Trophoblast cell (in vitro differentiated cells and primary cell): ENCODE measurements around the gene MXD3.

ENCODE experiments used
- DNase-seq, 2 donors: peaks; one replicate each; pipeline ENCODE4 v3.0.0-alpha.2; 2016
- H2AFZ ChIP-seq: 2 replicates; pipeline ENCODE4 v1.6.1; 2013; ENCODE audit warnings: low read length, moderate library complexity, mild to moderate bottlenecking; ENCODE audit not compliant: insufficient read depth, poor library complexity
- H2AK5ac ChIP-seq: 2 replicates; pipeline ENCODE4 v1.6.1; 2013; ENCODE audit warnings: mild to moderate bottlenecking, low read length
- H2BK120ac ChIP-seq: 2 replicates; pipeline ENCODE4 v1.6.1; 2013; ENCODE audit warnings: low read length, mild to moderate bottlenecking, moderate library complexity; ENCODE audit not compliant: insufficient read depth, poor library complexity
- H2BK12ac ChIP-seq: 2 replicates; pipeline ENCODE4 v1.6.1; 2013; ENCODE audit warnings: mild to moderate bottlenecking, low read length, moderate library complexity
- H2BK5ac ChIP-seq: 2 replicates; pipeline ENCODE4 v1.6.1; 2013; ENCODE audit warnings: low read length, low read depth, moderate library complexity, mild to moderate bottlenecking; ENCODE audit not compliant: poor library complexity
- H3K14ac ChIP-seq: 2 replicates; pipeline ENCODE4 v1.6.1; 2013; ENCODE audit warnings: mild to moderate bottlenecking, low read length
- H3K18ac ChIP-seq: 2 replicates; pipeline ENCODE4 v1.6.1; 2013; ENCODE audit warnings: mild to moderate bottlenecking, low read length
- H3K23ac ChIP-seq: 2 replicates; pipeline ENCODE4 v1.6.1; 2013; ENCODE audit warnings: low read length
- H3K27ac ChIP-seq: 2 replicates; pipeline ENCODE4 v1.5.1; 2013; ENCODE audit warnings: low read depth, mild to moderate bottlenecking, inconsistent platforms, low read length, moderate library complexity
- H3K27me3 ChIP-seq: 2 replicates; pipeline ENCODE4 v1.6.1; 2013; ENCODE audit warnings: inconsistent platforms, mild to moderate bottlenecking, low read length, moderate library complexity; ENCODE audit not compliant: insufficient read depth
- H3K36me3 ChIP-seq, 2 experiments: 1 replicate in 1 of 2; 2 replicates in 1 of 2; pipeline ENCODE4 v1.6.1; 2013; ENCODE audit warnings: low read length in 2 of 2, mild to moderate bottlenecking in 2 of 2, moderate library complexity in 1 of 2; ENCODE audit not compliant: insufficient read depth in 2 of 2, control insufficient read depth in 1 of 2
- H3K4ac ChIP-seq: 2 replicates; pipeline ENCODE4 v1.6.1; 2013; ENCODE audit warnings: low read depth, mild to moderate bottlenecking, low read length, moderate library complexity
- H3K4me1 ChIP-seq, 2 experiments: 1 replicate in 1 of 2; 2 replicates in 1 of 2; pipeline ENCODE4 v1.6.1; 2013; ENCODE audit warnings: low read length in 2 of 2, mild to moderate bottlenecking in 2 of 2, moderate library complexity in 1 of 2; ENCODE audit not compliant: insufficient read depth in 2 of 2, control insufficient read depth in 1 of 2
- H3K4me2 ChIP-seq: 2 replicates; pipeline ENCODE4 v1.6.1; 2013; ENCODE audit warnings: inconsistent platforms, mild to moderate bottlenecking, low read length, moderate library complexity
- H3K4me3 ChIP-seq: 2 replicates; pipeline ENCODE4 v1.5.1; 2013; ENCODE audit warnings: mild to moderate bottlenecking, low read depth, low read length, inconsistent platforms
- H3K79me1 ChIP-seq: one replicate; pipeline ENCODE4 v1.6.1; 2013; ENCODE audit warnings: low read length
- H3K79me2 ChIP-seq: 2 replicates; pipeline ENCODE4 v1.6.1; 2013; ENCODE audit warnings: low read length, mild to moderate bottlenecking; ENCODE audit not compliant: control insufficient read depth, insufficient read depth, poor library complexity
- H3K9ac ChIP-seq: 2 replicates; pipeline ENCODE4 v1.6.1; 2013; ENCODE audit warnings: mild to moderate bottlenecking, low read length
- H3K9me3 ChIP-seq: 2 replicates; pipeline ENCODE4 v1.6.1; 2013; ENCODE audit warnings: low read depth, mild to moderate bottlenecking, control low read depth, inconsistent platforms, low read length; ENCODE audit not compliant: insufficient read depth
- H4K12ac ChIP-seq: 2 replicates; pipeline ENCODE4 v1.6.1; 2013; ENCODE audit warnings: low read depth, mild to moderate bottlenecking, low read length, moderate library complexity
- H4K8ac ChIP-seq: 2 replicates; pipeline ENCODE4 v1.6.1; 2013; ENCODE audit warnings: low read depth, mild to moderate bottlenecking, low read length, moderate library complexity
- H4K91ac ChIP-seq: one replicate; pipeline ENCODE4 v1.6.1; 2013; ENCODE audit warnings: low read depth, mild to moderate bottlenecking, low read length, moderate library complexity
- WGBS: extraction: QIAGEN DNeasy Blood & Tissue Kit; methylation state at CpG from one replicate; pipeline ENCODE4 v1.1.7; 2013; ENCODE audit warnings: missing lambda C conversion rate; ENCODE audit not compliant: insufficient read length, insufficient coverage; ENCODE audit errors: extremely low coverage; 5-methylcytosine and 5-hydroxymethylcytosine counted together

The MXD3 gene

DNA sequence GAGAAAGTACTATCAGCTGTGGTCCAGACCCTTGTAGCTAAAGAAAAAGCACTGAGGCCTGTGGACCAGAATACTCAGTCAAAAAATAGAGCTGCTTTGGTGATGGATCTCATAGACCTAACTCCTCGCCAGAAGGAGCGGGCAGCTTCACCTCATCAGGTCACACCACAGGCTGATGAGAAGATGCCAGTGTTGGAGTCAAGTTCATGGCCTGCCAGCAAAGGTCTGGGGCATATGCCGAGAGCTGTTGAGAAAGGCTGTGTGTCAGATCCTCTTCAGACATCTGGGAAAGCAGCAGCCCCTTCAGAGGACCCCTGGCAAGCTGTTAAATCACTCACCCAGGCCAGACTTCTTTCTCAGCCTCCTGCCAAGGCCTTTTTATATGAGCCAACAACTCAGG lies 17.1 kb downstream of the MXD3 start:
- no peak overlapping the region for H2AFZ ChIP-seq
- no peak for DNase-seq
- no peak overlapping the region for H3K4me2 ChIP-seq
- no peaks in the 10 kb centered on the region for H3K79me1 ChIP-seq
- H4K91ac ChIP-seq: no peak overlapping the region
- H3K9me3 ChIP-seq: no peaks in the 10 kb centered on the region
- H3K4ac ChIP-seq: no peak overlapping the region
- H2BK12ac ChIP-seq: no peak overlapping the region
- no peak overlapping the region for H3K23ac ChIP-seq
- H3K18ac ChIP-seq: no peak overlapping the region
- H3K36me3 ChIP-seq: peaks cover 37 to 57% of the 10 kb centered on the region in 2 experiments
- H3K27ac ChIP-seq: no peak overlapping the region
- H3K4me1 ChIP-seq: peaks cover 0 to 1% of the 10 kb centered on the region in 2 experiments
- no peak overlapping the region for H3K14ac ChIP-seq
- H3K4me3 ChIP-seq: no peak overlapping the region
- H3K9ac ChIP-seq: no peak overlapping the region
- no peaks in the 10 kb centered on the region for H3K79me2 ChIP-seq
- no CpG with 5 or more reads among the region's 3 CpGs for WGBS
- H3K27me3 ChIP-seq: no peaks in the 10 kb centered on the region
- no peak overlapping the region for H2AK5ac ChIP-seq
- no peak overlapping the region for H2BK5ac ChIP-seq
- no peak overlapping the region for H4K8ac ChIP-seq
- no peak overlapping the region for H4K12ac ChIP-seq
- no peak overlapping the region for H2BK120ac ChIP-seq

GRCh38 chr5:177293819-177294581 lies 17.7 kb downstream of the MXD3 start:
- Histone ChIP-seq H3K9me3 (no peaks in the 10 kb centered on the region), H3K9ac (no peak overlapping the region), H3K27me3 (no peaks in the 10 kb centered on the region), H2BK5ac (no peak overlapping the region), H3K36me3 (peaks cover 36 to 59% of the 10 kb centered on the region in 2 experiments), H3K18ac (no peak overlapping the region), H3K4me2 (no peak overlapping the region), H3K14ac (no peak overlapping the region), H3K27ac (no peak overlapping the region), H2AK5ac (no peak overlapping the region), H3K4me3 (no peak overlapping the region), H4K12ac (no peak overlapping the region), H3K23ac (no peak overlapping the region), H4K91ac (no peak overlapping the region), H2BK120ac (no peak overlapping the region), H4K8ac (no peak overlapping the region), H2BK12ac (no peak overlapping the region), H3K4ac (no peak overlapping the region), H2AFZ (no peak overlapping the region), H3K79me2 (no peaks in the 10 kb centered on the region), H3K79me1 (no peaks in the 10 kb centered on the region), H3K4me1 (no peaks in the 10 kb centered on the region)
- WGBS: no CpG with 5 or more reads among the region's 12 CpGs
- DNase-seq: no peak

DNA sequence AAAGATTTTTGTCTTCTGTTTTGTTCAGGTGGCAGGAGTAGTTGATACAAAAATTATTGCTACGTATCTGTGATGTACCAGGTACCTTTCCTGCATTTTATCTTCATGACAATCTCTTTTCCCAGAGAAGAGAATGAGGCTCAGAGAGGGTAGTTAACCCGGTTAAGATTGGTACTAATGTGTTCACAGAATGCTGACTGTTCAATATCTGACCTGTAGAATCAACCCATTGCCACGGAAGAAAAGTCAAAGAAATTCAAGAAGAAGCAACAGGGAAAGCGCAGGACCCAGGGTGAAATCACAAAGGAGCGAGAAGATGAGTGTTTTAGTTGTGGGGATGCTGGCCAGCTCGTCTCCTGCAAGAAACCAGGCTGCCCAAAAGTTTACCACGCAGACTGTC lies 20.0 kb downstream of the MXD3 start:
- Histone ChIP-seq H3K14ac (no peak overlapping the region), H3K4me2 (no peak overlapping the region)
- no CpG with 5 or more reads among the region's 7 CpGs for WGBS

GRCh38 chr5:177290816-177291596 lies 20.7 kb downstream of the MXD3 start:
- Histone ChIP-seq H2AK5ac (no peak overlapping the region), H3K79me1 (no peaks in the 10 kb centered on the region), H3K14ac (no peak overlapping the region), H3K4me3 (no peak overlapping the region), H3K4ac (no peak overlapping the region), H3K27me3 (no peaks in the 10 kb centered on the region), H3K9me3 (no peaks in the 10 kb centered on the region), H3K27ac (no peak overlapping the region), H3K4me1 (no peaks in the 10 kb centered on the region), H4K8ac (no peak overlapping the region), H3K36me3 (peaks cover 39 to 62% of the 10 kb centered on the region in 2 experiments), H3K18ac (no peak overlapping the region), H4K91ac (no peak overlapping the region), H4K12ac (no peak overlapping the region), H2BK120ac (no peak overlapping the region), H3K9ac (no peak overlapping the region), H3K79me2 (no peaks in the 10 kb centered on the region), H3K23ac (no peak overlapping the region), H2AFZ (no peak overlapping the region), H2BK12ac (no peak overlapping the region), H2BK5ac (no peak overlapping the region), H3K4me2 (no peak overlapping the region)
- WGBS: no CpG with 5 or more reads among the region's 12 CpGs
- DNase-seq: no peak

More for the DNA sequence above, 20.0 kb downstream of the MXD3 start:
- Histone ChIP-seq H2AFZ (no peak overlapping the region), H3K9me3 (no peaks in the 10 kb centered on the region), H2AK5ac (no peak overlapping the region), H4K12ac (no peak overlapping the region), H4K91ac (no peak overlapping the region), H3K9ac (no peak overlapping the region), H3K27ac (no peak overlapping the region), H3K27me3 (no peaks in the 10 kb centered on the region), H3K4ac (no peak overlapping the region), H2BK120ac (no peak overlapping the region), H3K4me3 (no peak overlapping the region), H3K79me1 (no peaks in the 10 kb centered on the region), H3K23ac (no peak overlapping the region), H3K4me1 (no peaks in the 10 kb centered on the region), H3K36me3 (peaks cover 45 to 67% of the 10 kb centered on the region in 2 experiments), H3K18ac (no peak overlapping the region), H2BK5ac (no peak overlapping the region), H2BK12ac (no peak overlapping the region), H3K79me2 (no peaks in the 10 kb centered on the region), H4K8ac (no peak overlapping the region)
- no peak for DNase-seq
